HepG2 (cell line): ENCODE results near the gene RRAGA. TPM values are rescaled to one million over a fixed set of nuclear protein-coding genes. Genes with fewer than 3 reads are reported as not detected.

ENCODE experiments used
- ELF1 ChIP-seq: sonication (generic); formaldehyde crosslinking; IDR thresholded peaks from 2 replicates; pipeline ENCODE4 v1.4.0; 2020; ENCODE audit warnings: missing genetic modification reagents
- FLYWCH1 ChIP-seq: sonication (generic); formaldehyde crosslinking; IDR thresholded peaks from 2 replicates; pipeline ENCODE4 v1.8.1; 2023; ENCODE audit warnings: mild to moderate bottlenecking, missing genetic modification reagents
- FOSL1 ChIP-seq: sonication (generic); formaldehyde crosslinking; IDR thresholded peaks from 2 replicates; pipeline ENCODE4 v1.9.0; 2021; ENCODE audit warnings: missing genetic modification reagents, borderline replicate concordance
- FOXK2 ChIP-seq: fragments of 450-650 bp; IDR thresholded peaks from 2 replicates; pipeline ENCODE4 v1.6.1; 2016
- HMG20A ChIP-seq: IDR thresholded peaks from 2 replicates; pipeline ENCODE4 v1.6.1; 2016; ENCODE audit warnings: borderline replicate concordance
- KDM5A ChIP-seq: fragments of 200-600 bp; sonication (generic); IDR thresholded peaks from 2 replicates; pipeline ENCODE4 v1.7.0; 2018; ENCODE audit warnings: antibody characterized with exemption, mild to moderate bottlenecking, low read length, borderline replicate concordance
- MED13 ChIP-seq: sonication (generic); formaldehyde crosslinking; IDR thresholded peaks from 2 replicates; pipeline ENCODE4 v1.5.0; 2020; ENCODE audit warnings: missing genetic modification reagents
- MTERF4 ChIP-seq: sonication (generic); formaldehyde crosslinking; IDR thresholded peaks from 2 replicates; pipeline ENCODE4 v1.8.0; 2023; ENCODE audit warnings: mild to moderate bottlenecking, missing genetic modification reagents
- PATZ1 ChIP-seq: sonication (generic); formaldehyde crosslinking; IDR thresholded peaks from 2 replicates; pipeline ENCODE4 v1.4.0; 2020; ENCODE audit warnings: missing genetic modification reagents
- SSRP1 ChIP-seq: IDR thresholded peaks from 2 replicates; pipeline ENCODE4 v1.6.1; 2016; ENCODE audit warnings: control low read depth
- TBL1XR1 ChIP-seq: fragments of 150-350 bp; IDR thresholded peaks from 2 replicates; pipeline ENCODE4 v1.6.1; 2014; ENCODE audit warnings: borderline replicate concordance, low read length; ENCODE audit not compliant: partially characterized antibody
- ZMAT3 ChIP-seq: sonication (generic); formaldehyde crosslinking; conservative IDR thresholded peaks from 2 replicates; pipeline ENCODE4 v1.7.0; 2021; ENCODE audit warnings: missing genetic modification reagents
- ZNF331 ChIP-seq: sonication (generic); formaldehyde crosslinking; IDR thresholded peaks from 2 replicates; pipeline ENCODE4 v1.4.0; 2020; ENCODE audit warnings: missing genetic modification reagents
- ZNF672 ChIP-seq: sonication (generic); formaldehyde crosslinking; IDR thresholded peaks from 2 replicates; pipeline ENCODE4 v1.8.1; 2022; ENCODE audit warnings: missing genetic modification reagents
- polyA plus RNA-seq, 8 experiments: library from polyadenylated mRNA; depleted of rRNA in 3 of 8; stranded (reverse) in 7 of 8; unstranded in 1 of 8; fragments of >200 nt; fragmentation: Illumina TruSeq in 4 of 8; extraction: Trizol in 4 of 8; gene quantifications; 2 replicates each; pipeline versions ENCODE4 v1.2.1 to v1.2.3, GENCODE V29; 2011 to 2016; ENCODE audit warnings: low read depth in 4 of 8, missing spikeins in 1 of 8, mixed read lengths in 1 of 8; ENCODE audit not compliant: insufficient read depth in 1 of 8
- total RNA-seq, 5 experiments: library from RNA; depleted of rRNA; stranded (reverse); fragments of >200 nt; fragmentation: Illumina TruSeq; extraction: Trizol; gene quantifications; 2 replicates each; pipeline ENCODE4 v1.2.3, GENCODE V29; 2016; ENCODE audit warnings: low read depth in 1 of 5
- TF ChIP-seq, protein P1 (sequence below): sonication (generic); formaldehyde crosslinking; IDR thresholded peaks from 2 replicates; pipeline ENCODE4 v1.5.0; 2020; ENCODE audit warnings: missing genetic modification reagents
- TF ChIP-seq, protein P2 (sequence below): IDR thresholded peaks from 2 replicates; pipeline ENCODE4 v1.6.1; 2016; ENCODE audit warnings: missing biosample characterization, missing genetic modification reagents, low read depth
- TF ChIP-seq, protein P3 (sequence below), 2 experiments: IDR thresholded peaks; 2 replicates each; pipeline ENCODE4 v1.6.1; 2011 to 2012; ENCODE audit warnings: low read length in 2 of 2, borderline replicate concordance in 1 of 2, low read depth in 1 of 2, mild to moderate bottlenecking in 1 of 2, moderate library complexity in 1 of 2
- TF ChIP-seq, protein P4 (sequence below): sonication (generic); formaldehyde crosslinking; IDR thresholded peaks from 2 replicates; pipeline ENCODE4 v1.4.0; 2020; ENCODE audit warnings: missing genetic modification reagents

The RRAGA gene
- total and polyA plus RNA-seq, 2 of the 13 experiments (the other 11 are each of a cell fraction or from before 2014, with no cell fraction given): 37.5 to 118 TPM

DNA sequence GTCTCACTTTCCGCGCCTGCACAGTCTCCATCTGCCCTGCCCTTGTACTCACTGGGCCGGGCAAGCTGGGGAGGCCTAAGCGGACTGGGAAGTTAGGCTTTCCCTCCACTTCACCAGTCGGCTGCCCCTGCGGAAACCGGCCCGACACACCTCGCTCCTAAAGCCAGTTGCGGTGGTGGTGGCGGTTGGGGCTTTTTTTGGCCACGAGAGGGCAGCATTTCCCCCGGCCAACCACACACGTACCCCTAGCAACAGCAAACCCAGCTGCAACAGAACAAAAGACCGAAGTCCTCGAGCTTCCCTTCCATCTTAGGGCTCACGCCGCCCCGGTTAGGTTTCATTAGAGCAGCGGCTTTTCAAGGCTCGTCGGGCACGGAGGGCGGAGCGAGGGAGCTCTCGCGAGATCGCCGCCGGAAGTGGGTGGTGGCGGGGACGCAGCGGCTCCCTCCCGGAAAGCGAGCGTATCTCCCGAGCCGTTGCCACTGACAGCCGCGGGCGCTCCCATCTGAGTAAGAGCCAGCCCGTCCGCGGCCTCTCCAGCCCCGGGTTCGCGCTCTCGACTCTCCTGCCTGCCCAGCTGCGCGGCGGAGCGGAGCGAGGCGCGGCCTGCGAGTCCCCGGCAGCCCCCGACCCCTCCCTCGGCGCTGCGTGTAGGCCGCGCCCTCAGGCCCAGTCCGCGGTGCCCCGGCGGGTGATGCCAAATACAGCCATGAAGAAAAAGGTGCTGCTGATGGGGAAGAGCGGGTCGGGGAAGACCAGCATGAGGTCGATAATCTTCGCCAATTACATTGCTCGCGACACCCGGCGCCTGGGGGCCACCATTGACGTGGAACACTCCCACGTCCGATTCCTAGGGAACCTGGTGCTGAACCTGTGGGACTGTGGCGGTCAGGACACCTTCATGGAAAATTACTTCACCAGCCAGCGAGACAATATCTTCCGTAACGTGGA, at the start of gene RRAGA (continued):
- TF ChIP-seq, protein P1, sequence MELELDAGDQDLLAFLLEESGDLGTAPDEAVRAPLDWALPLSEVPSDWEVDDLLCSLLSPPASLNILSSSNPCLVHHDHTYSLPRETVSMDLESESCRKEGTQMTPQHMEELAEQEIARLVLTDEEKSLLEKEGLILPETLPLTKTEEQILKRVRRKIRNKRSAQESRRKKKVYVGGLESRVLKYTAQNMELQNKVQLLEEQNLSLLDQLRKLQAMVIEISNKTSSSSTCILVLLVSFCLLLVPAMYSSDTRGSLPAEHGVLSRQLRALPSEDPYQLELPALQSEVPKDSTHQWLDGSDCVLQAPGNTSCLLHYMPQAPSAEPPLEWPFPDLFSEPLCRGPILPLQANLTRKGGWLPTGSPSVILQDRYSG (CRISPR knock-in tag): 0 out of 2 replicates have a peak, but pooled peaks have one; percentile 70
- peak; percentile 51 for TF ChIP-seq FOSL1 (CRISPR knock-in tag)
- TF ChIP-seq, protein P2, sequence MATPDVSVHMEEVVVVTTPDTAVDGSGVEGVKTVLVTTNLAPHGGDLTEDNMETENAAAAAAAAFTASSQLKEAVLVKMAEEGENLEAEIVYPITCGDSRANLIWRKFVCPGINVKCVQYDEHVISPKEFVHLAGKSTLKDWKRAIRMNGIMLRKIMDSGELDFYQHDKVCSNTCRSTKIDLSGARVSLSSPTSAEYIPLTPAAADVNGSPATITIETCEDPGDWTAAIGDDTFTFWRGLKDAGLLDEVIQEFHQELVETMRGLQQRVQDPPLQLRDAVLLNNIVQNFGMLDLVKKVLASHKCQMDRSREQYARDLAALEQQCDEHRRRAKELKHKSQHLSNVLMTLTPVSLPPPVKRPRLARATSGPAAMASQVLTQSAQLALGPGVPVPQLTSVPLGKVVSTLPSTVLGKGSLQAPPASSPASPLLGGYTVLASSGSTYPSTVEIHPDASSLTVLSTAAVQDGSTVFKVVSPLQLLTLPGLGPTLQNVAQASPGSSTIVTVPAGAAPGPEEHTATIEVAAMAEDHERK: peak; percentile 55; the same call in 1 of the 2 replicates
- TF ChIP-seq FOXK2: no peak
- TF ChIP-seq, protein P3, sequence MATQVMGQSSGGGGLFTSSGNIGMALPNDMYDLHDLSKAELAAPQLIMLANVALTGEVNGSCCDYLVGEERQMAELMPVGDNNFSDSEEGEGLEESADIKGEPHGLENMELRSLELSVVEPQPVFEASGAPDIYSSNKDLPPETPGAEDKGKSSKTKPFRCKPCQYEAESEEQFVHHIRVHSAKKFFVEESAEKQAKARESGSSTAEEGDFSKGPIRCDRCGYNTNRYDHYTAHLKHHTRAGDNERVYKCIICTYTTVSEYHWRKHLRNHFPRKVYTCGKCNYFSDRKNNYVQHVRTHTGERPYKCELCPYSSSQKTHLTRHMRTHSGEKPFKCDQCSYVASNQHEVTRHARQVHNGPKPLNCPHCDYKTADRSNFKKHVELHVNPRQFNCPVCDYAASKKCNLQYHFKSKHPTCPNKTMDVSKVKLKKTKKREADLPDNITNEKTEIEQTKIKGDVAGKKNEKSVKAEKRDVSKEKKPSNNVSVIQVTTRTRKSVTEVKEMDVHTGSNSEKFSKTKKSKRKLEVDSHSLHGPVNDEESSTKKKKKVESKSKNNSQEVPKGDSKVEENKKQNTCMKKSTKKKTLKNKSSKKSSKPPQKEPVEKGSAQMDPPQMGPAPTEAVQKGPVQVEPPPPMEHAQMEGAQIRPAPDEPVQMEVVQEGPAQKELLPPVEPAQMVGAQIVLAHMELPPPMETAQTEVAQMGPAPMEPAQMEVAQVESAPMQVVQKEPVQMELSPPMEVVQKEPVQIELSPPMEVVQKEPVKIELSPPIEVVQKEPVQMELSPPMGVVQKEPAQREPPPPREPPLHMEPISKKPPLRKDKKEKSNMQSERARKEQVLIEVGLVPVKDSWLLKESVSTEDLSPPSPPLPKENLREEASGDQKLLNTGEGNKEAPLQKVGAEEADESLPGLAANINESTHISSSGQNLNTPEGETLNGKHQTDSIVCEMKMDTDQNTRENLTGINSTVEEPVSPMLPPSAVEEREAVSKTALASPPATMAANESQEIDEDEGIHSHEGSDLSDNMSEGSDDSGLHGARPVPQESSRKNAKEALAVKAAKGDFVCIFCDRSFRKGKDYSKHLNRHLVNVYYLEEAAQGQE (IDR thresholded peaks at IDR 0.05; ENCODE audit: borderline replicate concordance in 1 of 2, low read depth in 1 of 2, low read length in 2 of 2): peak in 1 of 2 experiments; percentile 6; a peak in 1 of 4 replicates
- peak; percentile 45 for TF ChIP-seq MTERF4 (CRISPR knock-in tag)
- peak; percentile 86 for TF ChIP-seq KDM5A
- peak; percentile 38 for TF ChIP-seq TBL1XR1
- peak; percentile 81 for TF ChIP-seq ELF1
- TF ChIP-seq SSRP1: no peak
- TF ChIP-seq ZNF672: no peak
- TF ChIP-seq ZMAT3: peak; percentile 71
- no peak for TF ChIP-seq FLYWCH1 (CRISPR knock-in tag)
- TF ChIP-seq MED13 (CRISPR knock-in tag): peak; percentile 85
- TF ChIP-seq HMG20A (CRISPR knock-in tag): 0 out of 2 replicates have a peak, but pooled peaks have one; percentile 13
- peak; percentile 84 for TF ChIP-seq ZNF331 (CRISPR knock-in tag)
- TF ChIP-seq PATZ1: peak; percentile 75
- TF ChIP-seq, protein P4, sequence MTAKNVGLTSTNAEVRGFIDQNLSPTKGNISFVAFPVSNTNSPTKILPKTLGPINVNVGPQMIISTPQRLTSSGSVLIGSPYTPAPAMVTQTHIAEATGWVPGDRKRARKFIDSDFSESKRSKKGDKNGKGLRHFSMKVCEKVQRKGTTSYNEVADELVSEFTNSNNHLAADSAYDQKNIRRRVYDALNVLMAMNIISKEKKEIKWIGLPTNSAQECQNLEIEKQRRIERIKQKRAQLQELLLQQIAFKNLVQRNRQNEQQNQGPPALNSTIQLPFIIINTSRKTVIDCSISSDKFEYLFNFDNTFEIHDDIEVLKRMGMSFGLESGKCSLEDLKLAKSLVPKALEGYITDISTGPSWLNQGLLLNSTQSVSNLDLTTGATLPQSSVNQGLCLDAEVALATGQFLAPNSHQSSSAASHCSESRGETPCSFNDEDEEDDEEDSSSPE: peak; percentile 77
